SU-DHL-6 (cell line): Measurements from ENCODE around the gene ZCCHC3.

ENCODE experiments used
- CTCF ChIP-seq: fragments of 200-600 bp; sonication (generic); IDR thresholded peaks from one replicate; pipeline ENCODE4 v1.5.1; 2017; ENCODE audit warnings: antibody characterized with exemption, mild to moderate bottlenecking, low read length, moderate library complexity; ENCODE audit not compliant: insufficient read depth, poor library complexity, severe bottlenecking
- EZH2phosphoT487 ChIP-seq: fragments of 200-600 bp; sonication (generic), shearing (Covaris generic); conservative IDR thresholded peaks from 2 replicates; pipeline ENCODE4 v1.6.1; 2018; ENCODE audit warnings: mild to moderate bottlenecking, antibody characterized with exemption, low read length, moderate library complexity, mixed read lengths

GRCh38 chr20:251354-251753 is 46.0 kb upstream of the ZCCHC3 start:
- no peak for TF ChIP-seq EZH2phosphoT487
- no peak for TF ChIP-seq CTCF
